ENCODE measurements around the gene CEP250.

- TF ChIP-seq CTCF (IDR thresholded peaks at IDR 0.05; ENCODE audit: insufficient read depth, low read length, poor library complexity, severe bottlenecking), result no peak
- TF ChIP-seq EZH2phosphoT487 (conservative IDR thresholded peaks at IDR 0.05; ENCODE audit: low read length), result no peak
Measured at GRCh38 chr20:35508493-35509218, 53.3 kb downstream of the CEP250 start.
